PC-3 (cell line): ENCODE results near the gene CCDC158. TPM values are rescaled to one million over a fixed set of nuclear protein-coding genes. Genes with fewer than 3 reads are reported as not detected.
A peak's percentile ranks its signal among the peaks of the same experiment; 100 is the strongest.

ENCODE experiments used
- ATAC-seq: fragments of 200-7000 bp; cut with Tn5 transposase; 2 replicates; pipeline ENCODE4 v1.9.1; 2020; ENCODE audit warnings: mild to moderate bottlenecking, moderate library complexity
- BruUV-seq: library from RNA; stranded (reverse); fragments of 400-500 nt; replicated peaks from 2 replicates; lab custom pipeline; 2021; lab: Mats Ljungman, UMichigan
- CTCF ChIA-PET: fragments of 300-600 bp; sonication (Branson Sonifier 250); formaldehyde crosslinking; loops from one replicate; lab custom pipeline; 2022; ENCODE audit warnings: antibody characterized with exemption; lab: Charles Lee
- POLR2A ChIA-PET: fragments of 300-600 bp; sonication (Branson Sonifier 250); formaldehyde crosslinking; loops from one replicate; lab custom pipeline; 2022; ENCODE audit warnings: antibody characterized with exemption; ENCODE audit not compliant: unreplicated experiment; lab: Charles Lee
- DNase-seq: peaks from one replicate; pipeline ENCODE4 v3.0.0-alpha.2; 2015
- H2AFZ ChIP-seq: fragments of 300-600 bp; sonication (generic); 2 replicates; pipeline ENCODE4 v1.6.0; 2016; ENCODE audit warnings: antibody characterized with exemption, low read length
- H3F3A ChIP-seq: fragments of 300-600 bp; sonication (generic); one replicate; pipeline ENCODE4 v1.6.0; 2017; ENCODE audit warnings: antibody characterized with exemption, low read length, control low read depth, mild to moderate bottlenecking; ENCODE audit not compliant: unreplicated experiment
- H3K27ac ChIP-seq: fragments of 300-600 bp; sonication (generic); 2 replicates; pipeline ENCODE4 v1.5.1; 2016; ENCODE audit warnings: mild to moderate bottlenecking, low read length
- H3K27me3 ChIP-seq: fragments of 300-600 bp; sonication (generic); 2 replicates; pipeline ENCODE4 v1.6.1; 2016; ENCODE audit warnings: low read length, mixed read lengths
- H3K36me3 ChIP-seq: fragments of 300-600 bp; sonication (generic); 2 replicates; pipeline ENCODE4 v1.6.1; 2016; ENCODE audit warnings: low read depth, mixed run types, low read length, mixed read lengths
- H3K4me1 ChIP-seq: fragments of 300-600 bp; sonication (generic); 2 replicates; pipeline ENCODE4 v1.5.1; 2016; ENCODE audit warnings: low read length; ENCODE audit not compliant: insufficient read depth
- H3K4me2 ChIP-seq: fragments of 300-600 bp; sonication (generic); 2 replicates; pipeline ENCODE4 v1.6.0; 2016; ENCODE audit warnings: low read length
- H3K4me3 ChIP-seq: fragments of 300-600 bp; sonication (generic); 2 replicates; pipeline ENCODE4 v1.5.1; 2016; ENCODE audit warnings: mild to moderate bottlenecking, low read length, mixed read lengths
- H3K79me2 ChIP-seq: fragments of 300-600 bp; sonication (generic); 2 replicates; pipeline ENCODE4 v1.6.1; 2017; ENCODE audit warnings: low read length, mixed read lengths
- H3K9ac ChIP-seq: fragments of 300-600 bp; sonication (generic); 2 replicates; pipeline ENCODE4 v1.6.0; 2016; ENCODE audit warnings: mild to moderate bottlenecking, low read length
- H3K9me2 ChIP-seq: fragments of 300-600 bp; sonication (generic); replicated peaks from 2 replicates; pipeline ENCODE4 v1.6.1; 2016; ENCODE audit warnings: mixed run types, low read length, mixed read lengths
- H3K9me3 ChIP-seq: fragments of 300-600 bp; sonication (generic); 2 replicates; pipeline ENCODE4 v1.6.1; 2016; ENCODE audit warnings: low read length, mixed read lengths
- H4K20me1 ChIP-seq: fragments of 300-600 bp; sonication (generic); 2 replicates; pipeline ENCODE4 v1.6.1; 2016; ENCODE audit warnings: low read length, mixed read lengths
- CTCF ChIP-seq: fragments of 300-600 bp; sonication (generic); conservative IDR thresholded peaks from 2 replicates; pipeline ENCODE4 v1.5.1; 2017; ENCODE audit warnings: antibody characterized with exemption, low read depth, mild to moderate bottlenecking, low read length
- EZH2 ChIP-seq: fragments of 300-600 bp; sonication (generic); IDR thresholded peaks from one replicate; pipeline ENCODE4 v1.6.1; 2017; ENCODE audit warnings: antibody characterized with exemption, mild to moderate bottlenecking, low read length; ENCODE audit not compliant: unreplicated experiment
- EZH2phosphoT487 ChIP-seq: fragments of 300-600 bp; sonication (generic); IDR thresholded peaks from 2 replicates; pipeline ENCODE4 v1.6.1; 2018; ENCODE audit warnings: mild to moderate bottlenecking, antibody characterized with exemption, low read length, borderline replicate concordance
- intact Hi-C: fragments of 100-400 bp; cut with micrococcal nuclease; formaldehyde crosslinking; loops from 2 replicates; pipeline ENCODE4 v1.9.0; 2023
- total RNA-seq: library from RNA; depleted of rRNA; stranded (reverse); fragments of >200 nt; gene quantifications from 2 replicates; pipeline ENCODE4 v1.2.3, GENCODE V29; 2014

The CCDC158 gene
- total RNA-seq, 1 experiment from 2014 or later: not detected

GRCh38 chr4:76385974-76386373 lies 35.0 kb downstream of the CCDC158 start:
- POLR2A ChIA-PET: no interaction called here
- H3K4me2 ChIP-seq: no peak overlapping the region
- no peaks in the 10 kb centered on the region for H3K9me2 ChIP-seq
- no peak overlapping the region for H3K4me3 ChIP-seq
- H3F3A ChIP-seq: no peaks in the 10 kb centered on the region
- no peak for TF ChIP-seq CTCF
- TF ChIP-seq EZH2phosphoT487: no peak
- TF ChIP-seq EZH2: no peak
- no peaks in the 10 kb centered on the region for H3K36me3 ChIP-seq
- BruUV-seq: no TSS peak
- H4K20me1 ChIP-seq: no peaks in the 10 kb centered on the region
- DNase-seq (no peak), ATAC-seq (no peak)
- no peak overlapping the region for H3K27ac ChIP-seq
- CTCF ChIA-PET: no interaction called here
- H3K4me1 ChIP-seq: no peaks in the 10 kb centered on the region
- H3K27me3 ChIP-seq: no peaks in the 10 kb centered on the region
- H3K79me2 ChIP-seq: no peaks in the 10 kb centered on the region
- no peaks in the 10 kb centered on the region for H3K9me3 ChIP-seq
- no peak overlapping the region for H2AFZ ChIP-seq
- intact Hi-C loops: no loop called here
- H3K9ac ChIP-seq: no peak overlapping the region

- BruUV-seq: no TSS peak
- POLR2A ChIA-PET: no interaction called here
- H3K4me1 ChIP-seq: no peaks in the 10 kb centered on the region
- H3K9ac ChIP-seq: no peak overlapping the region
- H3K79me2 ChIP-seq: no peaks in the 10 kb centered on the region
- H3K9me2 ChIP-seq: no peaks in the 10 kb centered on the region
- H3K4me3 ChIP-seq: no peak overlapping the region
- intact Hi-C loops: no loop called here
- no peak for TF ChIP-seq EZH2
- TF ChIP-seq CTCF: no peak
- no peak for TF ChIP-seq EZH2phosphoT487
- H3K4me2 ChIP-seq: no peak overlapping the region
- no peaks in the 10 kb centered on the region for H3K9me3 ChIP-seq
- H3K27ac ChIP-seq: no peak overlapping the region
- DNase-seq: peak; percentile 8
- no peaks in the 10 kb centered on the region for H4K20me1 ChIP-seq
- no peaks in the 10 kb centered on the region for H3K27me3 ChIP-seq
- ATAC-seq: no peak
- H3F3A ChIP-seq: no peaks in the 10 kb centered on the region
- CTCF ChIA-PET: no interaction called here
- no peaks in the 10 kb centered on the region for H3K36me3 ChIP-seq
- H2AFZ ChIP-seq: no peak overlapping the region
Observed at GRCh38 chr4:76384052-76384451, 36.9 kb downstream of the CCDC158 start.

- POLR2A ChIA-PET: no interaction called here
- no peak for TF ChIP-seq EZH2phosphoT487
- no peak for TF ChIP-seq CTCF
- no peak for TF ChIP-seq EZH2
Observed at GRCh38 chr4:76383001-76383400, 37.9 kb downstream of the CCDC158 start.

More at GRCh38 chr4:76383001-76383400, 37.9 kb downstream of the CCDC158 start:
- Histone ChIP-seq H2AFZ (no peak overlapping the region), H3K36me3 (no peaks in the 10 kb centered on the region; the same call in 1 of the 2 replicates), H4K20me1 (no peaks in the 10 kb centered on the region), H3K27ac (no peak overlapping the region), H3K27me3 (no peaks in the 10 kb centered on the region), H3K4me1 (no peaks in the 10 kb centered on the region), H3K4me3 (no peak overlapping the region), H3K79me2 (no peaks in the 10 kb centered on the region), H3K9me2 (no peaks in the 10 kb centered on the region), H3K4me2 (no peak overlapping the region), H3F3A (no peaks in the 10 kb centered on the region), H3K9ac (no peak overlapping the region), H3K9me3 (no peaks in the 10 kb centered on the region)
- DNase-seq (no peak), ATAC-seq (no peak)
- CTCF ChIA-PET: interaction anchor here (0.6 kb wide), 1 partner anchor 77 kb away, joined by 3 read pairs; no protein-coding TSS in a partner anchor
- intact Hi-C loops: no loop called here
- no TSS peak for BruUV-seq
